CD8-positive, alpha-beta memory T cell (primary cell): ENCODE data around the gene JUP. TPM values are rescaled to one million over a fixed set of nuclear protein-coding genes. Genes with fewer than 3 reads are reported as not detected.
"Not testable (repeated sequence)": the region's sequence is repeated elsewhere in the genome, so short reads cannot be mapped to it uniquely, and the experiment has no call there.

Experiments used
- CTCF ChIA-PET: fragments of 350-600 bp; sonication (Branson Sonifier 250); formaldehyde crosslinking; loops from one replicate; lab custom pipeline; 2021; ENCODE audit warnings: antibody characterized with exemption; lab: Charles Lee
- POLR2A ChIA-PET: fragments of 350-600 bp; sonication (Branson Sonifier 250); formaldehyde crosslinking; loops from one replicate; lab custom pipeline; 2021; ENCODE audit warnings: antibody characterized with exemption; lab: Charles Lee
- DNase-seq, 5 donors: peaks; one replicate each; pipeline versions ENCODE4 v3.0.0 to v3.0.0-alpha.2; 2020 to 2022; ENCODE audit warnings: mixed read lengths in 1 of 5
- H3K27ac ChIP-seq: one replicate; pipeline ENCODE4 v1.7.0; 2013; ENCODE audit warnings: low read depth, mild to moderate bottlenecking, low read length, moderate library complexity
- H3K27me3 ChIP-seq: 2 replicates; pipeline ENCODE4 v1.7.0; 2013; ENCODE audit warnings: low read length, mild to moderate bottlenecking; ENCODE audit not compliant: insufficient read depth, poor library complexity, severe bottlenecking
- H3K36me3 ChIP-seq: 2 replicates; pipeline ENCODE4 v1.7.0; 2013; ENCODE audit warnings: mild to moderate bottlenecking, low read length, moderate library complexity; ENCODE audit not compliant: insufficient read depth
- H3K4me1 ChIP-seq: 2 replicates; pipeline ENCODE4 v1.7.0; 2013; ENCODE audit warnings: mild to moderate bottlenecking, low read length, moderate library complexity; ENCODE audit not compliant: insufficient read depth
- H3K4me3 ChIP-seq: 2 replicates; pipeline ENCODE4 v1.7.0; 2013; ENCODE audit warnings: mild to moderate bottlenecking, low read length
- H3K9me3 ChIP-seq: 2 replicates; pipeline ENCODE4 v1.7.0; 2013; ENCODE audit warnings: mild to moderate bottlenecking, low read length
- H3K27ac Mint-ChIP-seq, 8 donors: one replicate each; pipeline ENCODE4 v1.8.0; 2020 to 2021; ENCODE audit warnings: mixed read lengths in 8 of 8, mild to moderate bottlenecking in 6 of 8, inconsistent platforms in 3 of 8, moderate library complexity in 3 of 8
- H3K27me3 Mint-ChIP-seq, 2 donors: one replicate each; pipeline ENCODE4 v1.8.0; 2020 to 2021; ENCODE audit warnings: mixed read lengths in 2 of 2, mild to moderate bottlenecking in 1 of 2, moderate library complexity in 1 of 2
- H3K36me3 Mint-ChIP-seq, 3 donors: one replicate each; pipeline ENCODE4 v1.8.0; 2020 to 2021; ENCODE audit warnings: mixed read lengths in 3 of 3, inconsistent platforms in 1 of 3, mild to moderate bottlenecking in 1 of 3
- H3K4me1 Mint-ChIP-seq, 3 donors: one replicate each; pipeline ENCODE4 v1.8.0; 2020 to 2021; ENCODE audit warnings: mixed read lengths in 3 of 3, inconsistent platforms in 1 of 3, mild to moderate bottlenecking in 1 of 3
- H3K4me3 Mint-ChIP-seq, 7 donors: one replicate each; pipeline ENCODE4 v1.8.0; 2020 to 2021; ENCODE audit warnings: mixed read lengths in 7 of 7, mild to moderate bottlenecking in 6 of 7, moderate library complexity in 4 of 7, inconsistent platforms in 2 of 7
- H3K9me3 Mint-ChIP-seq, 5 donors: one replicate each; pipeline ENCODE4 v1.8.0; 2020 to 2022; ENCODE audit warnings: mixed read lengths in 5 of 5, mild to moderate bottlenecking in 3 of 5, moderate library complexity in 2 of 5, inconsistent platforms in 1 of 5
- polyA plus RNA-seq: library from polyadenylated mRNA; unstranded; fragments of 300-500 nt; fragmentation: Illumina TruSeq; gene quantifications from one replicate; pipeline ENCODE4 v1.2.3, GENCODE V29; 2021
- total RNA-seq, 2 experiments: library from RNA; stranded (reverse); gene quantifications; one replicate each; pipeline ENCODE4 v1.2.3, GENCODE V29; 2021

JUP gene
- total RNA-seq (under 1 TPM; 0.33 to 0.35 TPM), polyA plus RNA-seq (not detected)

- peak; percentile 68 to 86 (median 79) for DNase-seq
- Histone ChIP-seq H3K4me3 (peak within 1 kb of the TSS; percentile 39), H3K27me3 (peaks cover 15% of the 10 kb centered on the region), H3K4me1 (peaks cover 16% of the 10 kb centered on the region), H3K9me3 (no peaks in the 10 kb centered on the region), H3K27ac (peak within 1 kb of the TSS; percentile 51), H3K36me3 (no peaks in the 10 kb centered on the region)
- Mint-ChIP-seq H3K4me1 (peaks cover 9 to 39% (median 14%) of the 10 kb centered on the region in 3 donors), H3K9me3 (peaks cover 0 to 2% (median 0%) of the 10 kb centered on the region in 5 donors), H3K27me3 (peaks cover 19 to 47% of the 10 kb centered on the region in 2 donors), H3K4me3 (peak within 1 kb of the TSS; percentile 69 to 88 (median 76)), H3K27ac (peak within 1 kb of the TSS in 4 of 8 donors; percentile 5 to 82 (median 39)), H3K36me3 (no peaks in the 10 kb centered on the region)
- POLR2A ChIA-PET, result no interaction called here
- CTCF ChIA-PET, result interaction anchor here (1.0 to 1.5 kb wide), 5 partner anchors 9 to 179 kb away, joined by 3 to 4 read pairs (median 3); no protein-coding TSS in a partner anchor
Measured at GRCh38 chr17:41786227-41787020, at the start of gene JUP. Gene JUP, minus strand, starts transcription at chr17:41786711. Its CDS starts 14,857 bp downstream, at chr17:41771854.

- Histone ChIP-seq H3K9me3 (no peaks in the 10 kb centered on the region), H3K4me1 (peaks cover 17% of the 10 kb centered on the region), H3K36me3 (no peaks in the 10 kb centered on the region), H3K4me3 (peak within 1 kb of the TSS; percentile 56), H3K27ac (peak within 1 kb of the TSS; percentile 43), H3K27me3 (no peaks in the 10 kb centered on the region)
- H3K4me1 Mint-ChIP-seq, result peaks cover 11 to 23% (median 13%) of the 10 kb centered on the region in 3 donors
- no peaks in the 10 kb centered on the region for H3K9me3 Mint-ChIP-seq
- H3K4me3 Mint-ChIP-seq, result peak within 1 kb of the TSS; percentile 85 to 92 (median 88)
- peaks cover 0 to 3% of the 10 kb centered on the region in 2 donors for H3K27me3 Mint-ChIP-seq
- peaks cover 0 to 21% (median 5%) of the 10 kb centered on the region in 3 donors for H3K36me3 Mint-ChIP-seq
- POLR2A ChIA-PET, result interaction anchor here (0.6 to 1.1 kb wide), 2 partner anchors 9 to 37 kb away, joined by 3 read pairs; no protein-coding TSS in a partner anchor
- CTCF ChIA-PET, result no interaction called here
- peak within 1 kb of the TSS in 7 of 8 donors; percentile 21 to 91 (median 78) for H3K27ac Mint-ChIP-seq
- DNase-seq, result peak; percentile 31 to 74 (median 54)
Measured at GRCh38 chr17:41835800-41836549, 49.5 kb upstream of the JUP start, which contains the start of gene NT5C3B. Gene NT5C3B, minus strand, starts transcription at chr17:41836232. Its CDS starts 39 bp downstream, at chr17:41836193.

- peaks cover 0 to 27% (median 5%) of the 10 kb centered on the region in 3 donors for H3K36me3 Mint-ChIP-seq
- peak overlapping the region in 7 of 8 donors; percentile 21 to 86 (median 64) for H3K27ac Mint-ChIP-seq
- peak overlapping the region; percentile 52 for H3K4me3 ChIP-seq
- H3K4me1 ChIP-seq, result peaks cover 17% of the 10 kb centered on the region
- H3K4me3 Mint-ChIP-seq, result peak overlapping the region; percentile 85 to 92 (median 87)
- no peaks in the 10 kb centered on the region for H3K9me3 Mint-ChIP-seq
- no peak overlapping the region for H3K27ac ChIP-seq
- no peaks in the 10 kb centered on the region for H3K36me3 ChIP-seq
- no peak for DNase-seq
- ChIA-PET POLR2A (interaction anchor here (1.1 kb wide), 1 partner anchor 8 kb away, joined by 3 read pairs; no protein-coding TSS in a partner anchor), CTCF (no interaction called here)
- peaks cover 0 to 3% of the 10 kb centered on the region in 2 donors for H3K27me3 Mint-ChIP-seq
- H3K9me3 ChIP-seq, result no peaks in the 10 kb centered on the region
- H3K27me3 ChIP-seq, result no peaks in the 10 kb centered on the region
- H3K4me1 Mint-ChIP-seq, result peaks cover 11 to 23% (median 13%) of the 10 kb centered on the region in 3 donors
Measured at GRCh38 chr17:41835214-41835799, 48.8 kb upstream of the JUP start.

- H3K27ac ChIP-seq, H3K9me3 ChIP-seq, H3K4me1 ChIP-seq, H3K36me3 ChIP-seq, H3K9me3 Mint-ChIP-seq, H3K27me3 Mint-ChIP-seq, H3K4me3 Mint-ChIP-seq, H3K27me3 ChIP-seq, DNase-seq, H3K4me1 Mint-ChIP-seq, H3K4me3 ChIP-seq: not testable (repeated sequence)
- POLR2A ChIA-PET, result interaction anchor here (0.5 kb wide), 1 partner anchor 125 kb away, joined by 6 read pairs; no protein-coding TSS in a partner anchor
- Mint-ChIP-seq H3K36me3 (peaks cover 0 to 63% (median 7%) of the 10 kb centered on the region in 3 donors), H3K27ac (peak overlapping the region in 1 of 8 donors; percentile 20)
- CTCF ChIA-PET, result interaction anchor here (1.8 to 3.3 kb wide), 2 partner anchors 14 to 19 kb away, joined by 6 to 15 read pairs; partner anchors contain the start of gene P3H4
Measured at GRCh38 chr17:41829961-41830360, 43.5 kb upstream of the JUP start.

- DNase-seq, result no peak
- Histone ChIP-seq H3K9me3 (no peaks in the 10 kb centered on the region), H3K27me3 (no peaks in the 10 kb centered on the region), H3K27ac (no peak overlapping the region), H3K4me1 (no peaks in the 10 kb centered on the region), H3K4me3 (no peak overlapping the region), H3K36me3 (no peaks in the 10 kb centered on the region)
- no peaks in the 10 kb centered on the region for H3K4me1 Mint-ChIP-seq
- peaks cover 0 to 42% (median 2%) of the 10 kb centered on the region in 3 donors for H3K36me3 Mint-ChIP-seq
- POLR2A ChIA-PET, result no interaction called here
- H3K27ac Mint-ChIP-seq, result peak overlapping the region in 1 of 8 donors; percentile 78
- no peaks in the 10 kb centered on the region for H3K9me3 Mint-ChIP-seq
- CTCF ChIA-PET, result no interaction called here
- H3K4me3 Mint-ChIP-seq, result peak overlapping the region in 1 of 7 donors; percentile 23
- peaks cover 0 to 1% of the 10 kb centered on the region in 2 donors for H3K27me3 Mint-ChIP-seq
Measured at GRCh38 chr17:41825175-41825845, 38.8 kb upstream of the JUP start.

- Mint-ChIP-seq H3K27ac (no peak overlapping the region), H3K4me3 (no peak overlapping the region), H3K36me3 (peaks cover 0 to 32% (median 0%) of the 10 kb centered on the region in 3 donors), H3K4me1 (no peaks in the 10 kb centered on the region), H3K27me3 (peaks cover 4% of the 10 kb centered on the region in 2 donors), H3K9me3 (no peaks in the 10 kb centered on the region)
- CTCF ChIA-PET, result interaction anchor here (0.7 kb wide), 1 partner anchor 1556 kb away, joined by 3 read pairs; no protein-coding TSS in a partner anchor
- H3K27me3 ChIP-seq, result no peaks in the 10 kb centered on the region
- no peaks in the 10 kb centered on the region for H3K4me1 ChIP-seq
- no peaks in the 10 kb centered on the region for H3K36me3 ChIP-seq
- POLR2A ChIA-PET, result interaction anchor here (0.7 kb wide), 1 partner anchor 8 kb away, joined by 4 read pairs; no protein-coding TSS in a partner anchor
- H3K9me3 ChIP-seq, result no peaks in the 10 kb centered on the region
- DNase-seq, result no peak
- no peak overlapping the region for H3K27ac ChIP-seq
- no peak overlapping the region for H3K4me3 ChIP-seq
Measured at GRCh38 chr17:41824086-41824485, 37.6 kb upstream of the JUP start.

GRCh38 chr17:41823580-41823979, 37.1 kb upstream of the JUP start:
- peaks cover 0 to 28% (median 0%) of the 10 kb centered on the region in 3 donors for H3K36me3 Mint-ChIP-seq
- no peaks in the 10 kb centered on the region for H3K4me1 Mint-ChIP-seq
- H3K27me3 Mint-ChIP-seq, result peaks cover 4% of the 10 kb centered on the region in 2 donors
- no peaks in the 10 kb centered on the region for H3K27me3 ChIP-seq
- H3K4me3 Mint-ChIP-seq, result no peak overlapping the region
- POLR2A ChIA-PET, result interaction anchor here (0.6 to 0.7 kb wide), 2 partner anchors 9 to 86 kb away, joined by 4 read pairs; no protein-coding TSS in a partner anchor
- no peaks in the 10 kb centered on the region for H3K9me3 ChIP-seq
- peak overlapping the region in 1 of 8 donors; percentile 29 for H3K27ac Mint-ChIP-seq
- H3K9me3 Mint-ChIP-seq, result no peaks in the 10 kb centered on the region
- H3K4me3 ChIP-seq, result no peak overlapping the region
- CTCF ChIA-PET, result interaction anchor here (0.7 kb wide), 1 partner anchor 1555 kb away, joined by 3 read pairs; no protein-coding TSS in a partner anchor
- no peaks in the 10 kb centered on the region for H3K36me3 ChIP-seq
- no peak for DNase-seq
- no peak overlapping the region for H3K27ac ChIP-seq
- H3K4me1 ChIP-seq, result no peaks in the 10 kb centered on the region
